HepG2 (cell line): ENCODE measurements around the gene NABP1. TPM values are rescaled to one million over a fixed set of nuclear protein-coding genes. Genes with fewer than 3 reads are reported as not detected.
A peak's percentile ranks its signal among the peaks of the same experiment; 100 is the strongest.

ENCODE experiments used
- DNMT3B ChIP-seq: conservative IDR thresholded peaks from 2 replicates; pipeline ENCODE4 v1.6.1; 2016; ENCODE audit warnings: missing biosample characterization, control low read depth
- DPF2 ChIP-seq: sonication (generic); formaldehyde crosslinking; IDR thresholded peaks from 2 replicates; pipeline ENCODE4 v1.4.0; 2020; ENCODE audit warnings: mild to moderate bottlenecking, low read depth, missing genetic modification reagents, borderline replicate concordance
- GFI1 ChIP-seq: sonication (generic); formaldehyde crosslinking; IDR thresholded peaks from 2 replicates; pipeline ENCODE4 v1.5.0; 2020; ENCODE audit warnings: missing genetic modification reagents, mild to moderate bottlenecking, borderline replicate concordance
- HMG20B ChIP-seq: conservative IDR thresholded peaks from 2 replicates; pipeline ENCODE4 v1.6.1; 2016; ENCODE audit warnings: missing genetic modification reagents, missing compliant biosample characterization
- KDM1A ChIP-seq: IDR thresholded peaks from 2 replicates; pipeline ENCODE4 v1.6.1; 2016; ENCODE audit warnings: missing compliant biosample characterization
- NKX3-1 ChIP-seq: sonication (generic); formaldehyde crosslinking; IDR thresholded peaks from 2 replicates; pipeline ENCODE4 v1.5.0; 2020; ENCODE audit warnings: missing genetic modification reagents
- PITX1 ChIP-seq: sonication (generic); formaldehyde crosslinking; IDR thresholded peaks from 2 replicates; pipeline ENCODE4 v1.5.1; 2020; ENCODE audit warnings: mild to moderate bottlenecking, missing genetic modification reagents
- RBM22 ChIP-seq: fragments of 200-400 bp; formaldehyde crosslinking; optimal IDR thresholded peaks from 2 replicates; pipeline ENCODE3; 2017; ENCODE audit warnings: mild to moderate bottlenecking, low read length, moderate library complexity
- RXRB ChIP-seq: IDR thresholded peaks from 2 replicates; pipeline ENCODE4 v1.6.1; 2016; ENCODE audit warnings: borderline replicate concordance, missing genetic modification reagents, missing compliant biosample characterization
- SCMH1 ChIP-seq: sonication (generic); formaldehyde crosslinking; IDR thresholded peaks from 2 replicates; pipeline ENCODE4 v1.9.0; 2021; ENCODE audit warnings: missing genetic modification reagents, mild to moderate bottlenecking, borderline replicate concordance
- TBX2 ChIP-seq: sonication (generic); formaldehyde crosslinking; IDR thresholded peaks from 2 replicates; pipeline ENCODE4 v1.5.0; 2020; ENCODE audit warnings: missing genetic modification reagents, mild to moderate bottlenecking, borderline replicate concordance
- TCF7L2 ChIP-seq: IDR thresholded peaks from 2 replicates; pipeline ENCODE4 v1.6.1; 2011; ENCODE audit warnings: mild to moderate bottlenecking, low read depth, low read length, moderate library complexity
- ZFX ChIP-seq: sonication (generic); formaldehyde crosslinking; IDR thresholded peaks from 2 replicates; pipeline ENCODE4 v1.4.0; 2020; ENCODE audit warnings: mild to moderate bottlenecking, low read depth, missing genetic modification reagents, moderate library complexity
- ZNF17 ChIP-seq: sonication (generic); formaldehyde crosslinking; IDR thresholded peaks from 2 replicates; pipeline ENCODE4 v1.5.0; 2020; ENCODE audit warnings: mild to moderate bottlenecking, missing genetic modification reagents
- ZNF326 ChIP-seq: sonication (generic); formaldehyde crosslinking; IDR thresholded peaks from 2 replicates; pipeline ENCODE4 v1.4.0; 2020; ENCODE audit warnings: missing genetic modification reagents, borderline replicate concordance
- ZNF530 ChIP-seq: sonication (generic); formaldehyde crosslinking; IDR thresholded peaks from 2 replicates; pipeline ENCODE4 v1.5.0; 2020; ENCODE audit warnings: low read depth, mild to moderate bottlenecking, missing genetic modification reagents
- ZNF552 ChIP-seq: sonication (generic); formaldehyde crosslinking; IDR thresholded peaks from 2 replicates; pipeline ENCODE4 v1.9.0; 2022; ENCODE audit warnings: missing genetic modification reagents, mild to moderate bottlenecking, borderline replicate concordance
- ZNF577 ChIP-seq: sonication (generic); formaldehyde crosslinking; IDR thresholded peaks from 2 replicates; pipeline ENCODE4 v1.4.0; 2020; ENCODE audit warnings: mild to moderate bottlenecking, low read depth, missing genetic modification reagents, borderline replicate concordance
- ZNF761 ChIP-seq: sonication (generic); formaldehyde crosslinking; conservative IDR thresholded peaks from 2 replicates; pipeline ENCODE4 v1.4.0; 2020; ENCODE audit warnings: mild to moderate bottlenecking, missing genetic modification reagents
- ZNF776 ChIP-seq: sonication (generic); formaldehyde crosslinking; IDR thresholded peaks from 2 replicates; pipeline ENCODE4 v1.4.0; 2020; ENCODE audit warnings: mild to moderate bottlenecking, missing genetic modification reagents
- polyA plus RNA-seq, 8 experiments: library from polyadenylated mRNA; depleted of rRNA in 3 of 8; stranded (reverse) in 7 of 8; unstranded in 1 of 8; fragments of >200 nt; fragmentation: Illumina TruSeq in 4 of 8; extraction: Trizol in 4 of 8; gene quantifications; 2 replicates each; pipeline versions ENCODE4 v1.2.1 to v1.2.3, GENCODE V29; 2011 to 2016; ENCODE audit warnings: low read depth in 4 of 8, missing spikeins in 1 of 8, mixed read lengths in 1 of 8; ENCODE audit not compliant: insufficient read depth in 1 of 8
- total RNA-seq, 5 experiments: library from RNA; depleted of rRNA; stranded (reverse); fragments of >200 nt; fragmentation: Illumina TruSeq; extraction: Trizol; gene quantifications; 2 replicates each; pipeline ENCODE4 v1.2.3, GENCODE V29; 2016; ENCODE audit warnings: low read depth in 1 of 5
- TF ChIP-seq, protein P1 (sequence below): sonication (generic); formaldehyde crosslinking; IDR thresholded peaks from 2 replicates; pipeline ENCODE4 v1.8.0; 2022; ENCODE audit warnings: missing genetic modification reagents, low read depth, mild to moderate bottlenecking, borderline replicate concordance
- TF ChIP-seq, protein P2 (sequence below): sonication (generic); formaldehyde crosslinking; IDR thresholded peaks from 2 replicates; pipeline ENCODE4 v1.5.0; 2020; ENCODE audit warnings: missing genetic modification reagents
- TF ChIP-seq, protein P3 (sequence below): sonication (generic); formaldehyde crosslinking; IDR thresholded peaks from 2 replicates; pipeline ENCODE4 v1.5.1; 2020; ENCODE audit warnings: missing genetic modification reagents, mild to moderate bottlenecking, borderline replicate concordance

Gene NABP1
- total and polyA plus RNA-seq, 2 of the 13 experiments (the other 11 are each of a cell fraction or from before 2014, with no cell fraction given), result 14.9 to 19.8 TPM

DNA sequence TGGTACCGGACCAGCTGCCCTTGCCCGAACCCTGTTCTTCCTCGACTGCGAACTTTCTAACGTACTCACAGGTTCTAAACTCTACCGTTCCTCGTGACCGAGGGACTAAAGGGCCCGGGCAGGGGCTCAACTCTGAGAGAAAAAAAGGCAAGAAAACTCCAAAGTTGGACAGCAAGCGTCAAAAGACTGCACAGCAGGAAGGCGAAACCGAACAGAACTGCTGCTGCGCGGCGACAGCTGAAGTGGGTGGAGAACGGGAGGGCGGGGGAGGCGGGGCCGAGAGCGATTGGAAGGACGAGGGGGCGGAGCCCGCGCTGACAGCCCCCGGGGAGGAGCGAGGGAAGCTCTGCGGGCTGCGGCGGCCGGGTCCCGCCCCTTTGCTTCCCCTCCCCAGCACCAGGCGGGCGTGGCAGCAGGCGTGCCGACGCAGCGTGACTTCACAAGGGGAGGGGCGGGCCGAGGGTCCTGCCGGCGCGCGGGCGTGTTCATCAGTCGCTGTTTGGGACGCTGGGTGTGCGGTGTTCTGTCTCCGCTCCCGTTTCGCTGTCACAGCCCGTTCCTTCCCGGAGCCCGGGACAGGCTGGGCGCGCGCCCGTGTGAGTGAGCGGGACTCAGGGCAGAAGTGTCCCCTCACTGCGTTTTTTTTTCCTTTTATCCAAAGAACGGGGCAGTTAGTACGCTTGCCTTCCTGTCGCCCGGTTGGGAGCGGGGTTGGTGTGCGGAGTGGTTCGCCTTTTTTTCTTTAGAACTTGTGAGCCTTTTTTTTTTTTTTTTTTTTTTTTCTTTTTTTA is at the start of gene NABP1 (continued):
- TF ChIP-seq ZNF530 (CRISPR knock-in tag), result no peak
- TF ChIP-seq ZNF326 (CRISPR knock-in tag), result no peak
- no peak; the same call in 1 of the 2 replicates for TF ChIP-seq HMG20B (CRISPR knock-in tag)
- peak; percentile 77 for TF ChIP-seq RXRB (CRISPR knock-in tag)
- no peak for TF ChIP-seq DPF2
- TF ChIP-seq, protein P1, sequence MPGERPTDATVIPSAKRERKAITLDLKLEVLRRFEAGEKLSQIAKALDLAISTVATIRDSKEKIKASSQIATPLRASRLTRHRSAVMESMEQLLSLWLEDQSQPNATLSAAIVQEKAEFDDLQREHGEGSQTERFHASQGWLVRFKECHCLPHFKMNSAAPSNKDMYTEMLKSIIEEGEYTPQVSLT, result no peak
- TF ChIP-seq TBX2 (CRISPR knock-in tag), result peak; percentile 97
- TF ChIP-seq, protein P2, sequence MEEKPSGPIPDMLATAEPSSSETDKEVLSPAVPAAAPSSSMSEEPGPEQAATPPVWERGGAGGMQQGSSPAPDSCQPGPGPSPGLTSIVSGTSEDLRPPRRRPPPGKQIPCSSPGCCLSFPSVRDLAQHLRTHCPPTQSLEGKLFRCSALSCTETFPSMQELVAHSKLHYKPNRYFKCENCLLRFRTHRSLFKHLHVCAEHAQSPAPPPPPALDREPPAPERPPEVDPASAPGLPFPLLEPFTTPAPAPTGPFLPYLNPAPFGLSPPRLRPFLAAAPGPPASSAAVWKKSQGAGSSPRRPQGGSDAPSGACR, result no peak; the same call in 1 of the 2 replicates
- peak; percentile 83; the same call in 1 of the 2 replicates for TF ChIP-seq ZNF761 (CRISPR knock-in tag)
- TF ChIP-seq TCF7L2, result no peak
- no peak for TF ChIP-seq SCMH1
- TF ChIP-seq NKX3-1 (CRISPR knock-in tag), result peak; percentile 93
- no peak for TF ChIP-seq RBM22
- peak; percentile 57; the same call in 1 of the 2 replicates for TF ChIP-seq ZFX (CRISPR knock-in tag)
- TF ChIP-seq KDM1A, result no peak
- TF ChIP-seq ZNF776 (CRISPR knock-in tag), result 0 out of 2 replicates have a peak, but pooled peaks have one; percentile 86
- TF ChIP-seq PITX1 (CRISPR knock-in tag), result no peak; the same call in 1 of the 2 replicates
- TF ChIP-seq DNMT3B, result no peak
- 0 out of 2 replicates have a peak, but pooled peaks have one; percentile 51 for TF ChIP-seq ZNF17 (CRISPR knock-in tag)
- peak; percentile 79; the same call in 1 of the 2 replicates for TF ChIP-seq ZNF552
- peak; percentile 71; the same call in 1 of the 2 replicates for TF ChIP-seq GFI1
- TF ChIP-seq, protein P3, sequence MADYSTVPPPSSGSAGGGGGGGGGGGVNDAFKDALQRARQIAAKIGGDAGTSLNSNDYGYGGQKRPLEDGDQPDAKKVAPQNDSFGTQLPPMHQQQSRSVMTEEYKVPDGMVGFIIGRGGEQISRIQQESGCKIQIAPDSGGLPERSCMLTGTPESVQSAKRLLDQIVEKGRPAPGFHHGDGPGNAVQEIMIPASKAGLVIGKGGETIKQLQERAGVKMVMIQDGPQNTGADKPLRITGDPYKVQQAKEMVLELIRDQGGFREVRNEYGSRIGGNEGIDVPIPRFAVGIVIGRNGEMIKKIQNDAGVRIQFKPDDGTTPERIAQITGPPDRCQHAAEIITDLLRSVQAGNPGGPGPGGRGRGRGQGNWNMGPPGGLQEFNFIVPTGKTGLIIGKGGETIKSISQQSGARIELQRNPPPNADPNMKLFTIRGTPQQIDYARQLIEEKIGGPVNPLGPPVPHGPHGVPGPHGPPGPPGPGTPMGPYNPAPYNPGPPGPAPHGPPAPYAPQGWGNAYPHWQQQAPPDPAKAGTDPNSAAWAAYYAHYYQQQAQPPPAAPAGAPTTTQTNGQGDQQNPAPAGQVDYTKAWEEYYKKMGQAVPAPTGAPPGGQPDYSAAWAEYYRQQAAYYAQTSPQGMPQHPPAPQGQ (CRISPR knock-in tag), result no peak
- no peak for TF ChIP-seq ZNF577 (CRISPR knock-in tag)
